ENCODE results near the gene DNER.

The DNER gene

DNA sequence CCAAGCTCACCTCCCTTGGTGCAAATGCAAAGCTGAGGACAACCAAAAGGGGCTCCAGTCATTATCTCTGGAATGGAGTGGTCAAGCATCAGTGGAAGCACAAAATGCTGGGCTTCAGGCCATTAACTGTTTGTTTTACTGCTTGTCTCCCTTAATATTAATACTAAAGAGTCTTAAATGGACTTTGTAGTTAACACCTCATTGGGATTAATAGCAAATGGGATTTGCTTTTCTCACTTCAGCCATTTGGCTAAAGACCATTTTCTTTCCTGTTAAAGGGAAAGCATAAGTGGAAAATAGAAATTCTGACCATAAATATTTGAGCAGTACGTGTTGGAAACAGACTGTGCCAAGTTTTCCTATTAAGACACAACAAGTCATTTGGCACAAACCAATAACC, 154.4 kb downstream of the DNER start:
- H3K27ac ChIP-seq (ENCODE audit: insufficient read depth, low read length, poor library complexity, severe bottlenecking), result no peak overlapping the region
- no peaks in the 10 kb centered on the region for H3K36me3 ChIP-seq (ENCODE audit: control insufficient read depth, insufficient read depth, low read length)
- no peaks in the 10 kb centered on the region for H3K27me3 ChIP-seq (replicated peaks; ENCODE audit: control insufficient read depth, insufficient read depth, low read length, poor library complexity, severe bottlenecking)
- no peak overlapping the region for H3K4me3 ChIP-seq (ENCODE audit: insufficient read depth, low read depth, low read length, poor library complexity, severe bottlenecking)
- H3K4me1 ChIP-seq (ENCODE audit: control insufficient read depth, insufficient read depth, low read length, poor library complexity, severe bottlenecking), result no peaks in the 10 kb centered on the region
- DNase-seq, result no peak
- H3K9me3 ChIP-seq (ENCODE audit: control insufficient read depth, low read length), result no peaks in the 10 kb centered on the region

DNA sequence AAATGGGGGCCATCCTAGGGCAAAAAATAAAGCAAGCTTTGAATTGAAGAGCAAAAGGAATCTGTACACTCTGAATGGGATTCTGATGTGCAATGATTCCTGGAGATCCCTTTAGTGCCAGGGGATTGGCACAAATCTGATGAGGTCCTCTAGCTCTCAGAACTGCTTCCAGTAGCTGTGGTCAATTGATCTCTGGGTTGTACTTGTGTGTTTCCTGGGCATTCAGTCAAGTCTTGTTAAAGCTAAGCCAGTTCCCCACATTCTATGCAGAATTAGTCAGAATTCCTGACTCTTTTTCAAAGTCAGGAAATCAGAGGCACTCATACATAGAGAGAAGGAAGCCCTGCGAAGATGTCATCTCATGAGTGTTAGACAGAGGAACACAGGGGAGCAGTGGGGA, 161.3 kb downstream of the DNER start:
- no peak overlapping the region for H3K4me3 ChIP-seq (ENCODE audit: insufficient read depth, low read depth, low read length, poor library complexity, severe bottlenecking)
- H3K36me3 ChIP-seq (ENCODE audit: control insufficient read depth, insufficient read depth, low read length), result no peaks in the 10 kb centered on the region
- no peak overlapping the region for H3K27ac ChIP-seq (ENCODE audit: insufficient read depth, low read length, poor library complexity, severe bottlenecking)
- no peaks in the 10 kb centered on the region for H3K27me3 ChIP-seq (replicated peaks; ENCODE audit: control insufficient read depth, insufficient read depth, low read length, poor library complexity, severe bottlenecking)
- H3K4me1 ChIP-seq (ENCODE audit: control insufficient read depth, insufficient read depth, low read length, poor library complexity, severe bottlenecking), result no peaks in the 10 kb centered on the region
- H3K9me3 ChIP-seq (ENCODE audit: control insufficient read depth, low read length), result no peaks in the 10 kb centered on the region
- no peak for DNase-seq

DNA sequence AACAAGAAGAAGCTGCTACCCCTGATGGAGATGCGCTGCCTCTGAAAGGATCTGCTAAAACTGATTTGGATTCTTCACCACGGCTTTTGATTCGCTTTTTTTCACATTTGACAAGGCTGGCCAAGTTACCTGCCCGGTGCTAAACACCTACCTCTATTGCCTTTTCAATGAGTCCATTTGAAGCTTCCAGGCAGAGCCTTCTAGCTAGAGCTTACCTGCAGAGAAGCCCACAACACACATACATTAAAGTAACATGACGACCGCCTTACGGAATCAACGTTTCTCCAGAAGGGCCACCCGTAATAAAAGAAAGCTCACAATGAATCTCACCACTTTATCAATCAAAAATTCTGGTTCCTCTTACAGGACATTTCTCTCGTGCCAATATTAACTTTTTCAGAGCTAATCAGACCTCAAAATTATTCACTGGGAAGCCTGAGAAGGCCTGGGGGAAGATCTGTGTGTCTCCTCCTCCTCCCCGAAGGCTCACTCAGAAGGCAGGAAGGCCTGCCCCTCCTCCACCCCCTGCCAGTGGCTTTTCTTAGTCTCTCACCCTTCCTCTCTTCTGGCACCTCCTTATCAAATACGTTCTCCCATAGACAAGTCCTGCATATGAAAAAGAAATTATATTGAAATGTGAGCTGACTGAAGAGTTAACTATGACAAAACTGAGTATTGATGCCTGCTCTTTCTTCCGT, 171.0 kb downstream of the DNER start:
- H3K36me3 ChIP-seq (ENCODE audit: control insufficient read depth, insufficient read depth, low read length), result no peaks in the 10 kb centered on the region
- DNase-seq, result no peak
- no peaks in the 10 kb centered on the region for H3K4me1 ChIP-seq (ENCODE audit: control insufficient read depth, insufficient read depth, low read length, poor library complexity, severe bottlenecking)
- H3K27me3 ChIP-seq (replicated peaks; ENCODE audit: control insufficient read depth, insufficient read depth, low read length, poor library complexity, severe bottlenecking), result no peaks in the 10 kb centered on the region
- no peak overlapping the region for H3K4me3 ChIP-seq (ENCODE audit: insufficient read depth, low read depth, low read length, poor library complexity, severe bottlenecking)
- no peaks in the 10 kb centered on the region for H3K9me3 ChIP-seq (ENCODE audit: control insufficient read depth, low read length)
- H3K27ac ChIP-seq (ENCODE audit: insufficient read depth, low read length, poor library complexity, severe bottlenecking), result no peak overlapping the region

DNA sequence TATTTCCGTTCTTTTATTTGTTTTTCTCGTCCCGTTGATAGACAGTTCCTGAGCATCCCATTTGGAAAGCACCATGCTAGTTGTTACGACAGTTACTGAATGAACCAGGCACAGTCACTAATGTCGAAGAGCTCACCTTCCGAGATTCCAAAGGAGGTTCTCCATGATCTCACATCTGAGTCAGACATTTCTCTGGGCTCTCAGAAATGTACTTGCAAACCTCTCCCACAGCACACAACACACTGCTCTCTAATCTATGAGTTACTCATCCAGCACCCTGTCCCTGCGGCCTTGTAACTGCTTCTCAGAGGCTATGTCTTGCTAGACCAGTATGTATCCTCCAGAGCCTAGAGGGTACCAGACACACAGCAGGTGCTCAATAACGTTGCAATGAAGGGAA, 174.7 kb downstream of the DNER start:
- Histone ChIP-seq H3K27ac (ENCODE audit: insufficient read depth, low read length, poor library complexity, severe bottlenecking) (no peak overlapping the region), H3K4me3 (ENCODE audit: insufficient read depth, low read depth, low read length, poor library complexity, severe bottlenecking) (no peak overlapping the region), H3K4me1 (ENCODE audit: control insufficient read depth, insufficient read depth, low read length, poor library complexity, severe bottlenecking) (no peaks in the 10 kb centered on the region), H3K36me3 (ENCODE audit: control insufficient read depth, insufficient read depth, low read length) (no peaks in the 10 kb centered on the region), H3K27me3 (replicated peaks; ENCODE audit: control insufficient read depth, insufficient read depth, low read length, poor library complexity, severe bottlenecking) (no peaks in the 10 kb centered on the region), H3K9me3 (ENCODE audit: control insufficient read depth, low read length) (no peaks in the 10 kb centered on the region)
- DNase-seq, result no peak

DNA sequence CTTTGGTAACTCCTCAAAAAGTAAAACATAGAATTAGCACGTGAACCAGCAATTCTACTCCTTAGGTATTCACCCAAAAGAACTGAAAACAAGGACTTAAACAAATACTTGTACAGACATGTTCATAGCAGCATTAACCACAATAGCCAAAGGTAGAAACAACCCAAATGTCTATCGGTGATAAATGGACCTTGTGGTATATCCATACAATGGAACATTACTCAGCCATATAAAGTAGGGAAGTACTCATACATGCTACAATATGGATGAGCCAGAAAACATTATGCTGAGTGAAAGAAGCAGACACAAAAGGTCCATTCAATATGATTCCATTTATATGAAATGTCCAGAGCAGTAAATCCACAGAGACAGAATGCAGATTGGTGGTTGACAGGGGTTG, 182.8 kb downstream of the DNER start:
- Histone ChIP-seq H3K9me3 (ENCODE audit: control insufficient read depth, low read length) (no peaks in the 10 kb centered on the region), H3K27ac (ENCODE audit: insufficient read depth, low read length, poor library complexity, severe bottlenecking) (no peak overlapping the region), H3K36me3 (ENCODE audit: control insufficient read depth, insufficient read depth, low read length) (no peaks in the 10 kb centered on the region), H3K4me3 (ENCODE audit: insufficient read depth, low read depth, low read length, poor library complexity, severe bottlenecking) (no peak overlapping the region), H3K4me1 (ENCODE audit: control insufficient read depth, insufficient read depth, low read length, poor library complexity, severe bottlenecking) (no peaks in the 10 kb centered on the region), H3K27me3 (replicated peaks; ENCODE audit: control insufficient read depth, insufficient read depth, low read length, poor library complexity, severe bottlenecking) (no peaks in the 10 kb centered on the region)
- no peak for DNase-seq

DNA sequence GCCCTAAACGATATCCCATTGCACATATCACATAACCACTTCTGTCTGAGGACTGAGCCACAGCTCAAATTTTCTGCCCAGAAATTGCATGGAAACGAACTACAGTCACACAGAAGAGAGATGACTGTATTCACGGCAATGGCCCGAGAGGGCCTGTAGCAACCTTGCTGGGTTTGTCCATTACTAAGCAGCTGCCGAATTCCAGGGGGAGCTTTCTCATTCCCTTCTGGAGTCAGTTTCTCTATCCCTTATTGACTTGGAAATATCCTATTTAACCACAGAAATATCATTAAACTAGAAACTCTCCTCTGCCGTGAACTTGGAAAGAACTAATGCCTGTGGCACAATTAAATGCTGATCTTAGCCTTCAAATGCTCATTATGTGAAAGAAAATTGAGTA, 183.9 kb downstream of the DNER start:
- no peaks in the 10 kb centered on the region for H3K36me3 ChIP-seq (ENCODE audit: control insufficient read depth, insufficient read depth, low read length)
- H3K4me3 ChIP-seq (ENCODE audit: insufficient read depth, low read depth, low read length, poor library complexity, severe bottlenecking), result no peak overlapping the region
- H3K9me3 ChIP-seq (ENCODE audit: control insufficient read depth, low read length), result no peaks in the 10 kb centered on the region
- no peaks in the 10 kb centered on the region for H3K4me1 ChIP-seq (ENCODE audit: control insufficient read depth, insufficient read depth, low read length, poor library complexity, severe bottlenecking)
- H3K27ac ChIP-seq (ENCODE audit: insufficient read depth, low read length, poor library complexity, severe bottlenecking), result no peak overlapping the region
- no peaks in the 10 kb centered on the region for H3K27me3 ChIP-seq (replicated peaks; ENCODE audit: control insufficient read depth, insufficient read depth, low read length, poor library complexity, severe bottlenecking)
- no peak for DNase-seq

DNA sequence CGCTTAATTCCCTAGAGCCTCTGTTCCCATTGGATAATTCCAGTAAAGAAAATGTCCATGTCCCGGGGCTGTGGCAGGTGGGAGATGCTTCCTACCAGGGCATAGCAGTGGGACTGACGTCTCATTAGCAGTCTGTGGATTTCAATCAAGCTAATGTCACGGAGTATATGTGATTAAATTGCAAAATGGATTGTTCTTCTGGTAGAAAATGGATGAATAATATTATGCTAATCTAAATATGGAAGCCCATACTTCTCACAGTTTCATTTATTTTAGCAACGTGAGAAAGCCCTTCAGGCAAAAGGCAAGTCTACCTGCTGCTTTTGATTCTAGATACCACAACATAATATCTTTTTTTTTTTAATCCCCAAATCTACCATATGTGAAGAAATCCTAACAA, 185.5 kb downstream of the DNER start:
- H3K9me3 ChIP-seq (ENCODE audit: control insufficient read depth, low read length), result no peaks in the 10 kb centered on the region
- H3K27me3 ChIP-seq (replicated peaks; ENCODE audit: control insufficient read depth, insufficient read depth, low read length, poor library complexity, severe bottlenecking), result no peaks in the 10 kb centered on the region
- DNase-seq, result no peak
- no peaks in the 10 kb centered on the region for H3K4me1 ChIP-seq (ENCODE audit: control insufficient read depth, insufficient read depth, low read length, poor library complexity, severe bottlenecking)
- no peak overlapping the region for H3K27ac ChIP-seq (ENCODE audit: insufficient read depth, low read length, poor library complexity, severe bottlenecking)
- H3K4me3 ChIP-seq (ENCODE audit: insufficient read depth, low read depth, low read length, poor library complexity, severe bottlenecking), result no peak overlapping the region
- no peaks in the 10 kb centered on the region for H3K36me3 ChIP-seq (ENCODE audit: control insufficient read depth, insufficient read depth, low read length)

DNA sequence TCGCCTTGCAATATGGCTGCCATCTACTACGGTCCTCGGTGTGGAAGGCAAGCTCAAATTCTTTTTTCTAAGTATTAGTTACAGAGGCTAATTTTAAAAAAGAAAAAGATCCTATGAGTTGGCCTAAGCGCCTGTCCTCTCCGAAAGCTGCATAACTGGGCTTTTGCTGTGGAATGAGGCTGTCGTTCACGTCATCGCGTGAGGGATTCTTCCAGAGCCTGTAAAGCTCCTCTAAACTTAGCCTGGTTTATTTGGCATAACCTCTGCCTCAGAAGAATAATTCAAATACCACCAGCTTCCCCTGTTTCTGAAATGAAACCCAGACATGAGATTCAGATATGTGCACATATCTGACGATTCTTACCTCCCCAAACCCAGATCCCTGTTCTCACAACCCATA, 187.4 kb downstream of the DNER start:
- Histone ChIP-seq H3K36me3 (ENCODE audit: control insufficient read depth, insufficient read depth, low read length) (no peaks in the 10 kb centered on the region), H3K27me3 (replicated peaks; ENCODE audit: control insufficient read depth, insufficient read depth, low read length, poor library complexity, severe bottlenecking) (no peaks in the 10 kb centered on the region)

DNA sequence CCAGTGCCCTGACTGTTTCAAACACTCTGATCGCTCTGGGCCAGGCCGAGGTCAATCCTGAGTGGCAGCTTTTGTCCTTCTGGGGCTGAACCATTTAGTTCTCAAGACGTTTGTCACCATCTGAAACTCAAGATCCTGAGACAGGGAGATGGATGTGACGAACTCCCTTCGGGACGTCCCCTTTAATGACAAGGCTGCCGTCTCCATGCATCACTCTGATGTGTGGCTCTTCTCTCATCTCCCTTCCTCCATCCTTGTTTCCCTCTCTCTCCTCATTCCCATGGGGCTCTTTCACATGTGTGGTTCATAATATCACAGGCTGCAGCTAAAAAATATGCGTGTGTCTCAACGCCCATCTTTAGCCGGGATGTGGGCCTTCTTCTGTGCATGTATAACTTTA, 189.6 kb downstream of the DNER start:
- Histone ChIP-seq H3K9me3 (ENCODE audit: control insufficient read depth, low read length) (no peaks in the 10 kb centered on the region), H3K36me3 (ENCODE audit: control insufficient read depth, insufficient read depth, low read length) (no peaks in the 10 kb centered on the region), H3K27ac (ENCODE audit: insufficient read depth, low read length, poor library complexity, severe bottlenecking) (no peak overlapping the region), H3K4me3 (ENCODE audit: insufficient read depth, low read depth, low read length, poor library complexity, severe bottlenecking) (no peak overlapping the region), H3K4me1 (ENCODE audit: control insufficient read depth, insufficient read depth, low read length, poor library complexity, severe bottlenecking) (no peaks in the 10 kb centered on the region), H3K27me3 (replicated peaks; ENCODE audit: control insufficient read depth, insufficient read depth, low read length, poor library complexity, severe bottlenecking) (no peaks in the 10 kb centered on the region)
- no peak for DNase-seq

More for the DNA sequence above, 187.4 kb downstream of the DNER start:
- Histone ChIP-seq H3K4me1 (ENCODE audit: control insufficient read depth, insufficient read depth, low read length, poor library complexity, severe bottlenecking) (no peaks in the 10 kb centered on the region), H3K4me3 (ENCODE audit: insufficient read depth, low read depth, low read length, poor library complexity, severe bottlenecking) (no peak overlapping the region), H3K27ac (ENCODE audit: insufficient read depth, low read length, poor library complexity, severe bottlenecking) (no peak overlapping the region), H3K9me3 (ENCODE audit: control insufficient read depth, low read length) (no peaks in the 10 kb centered on the region)
- DNase-seq, result no peak

DNA sequence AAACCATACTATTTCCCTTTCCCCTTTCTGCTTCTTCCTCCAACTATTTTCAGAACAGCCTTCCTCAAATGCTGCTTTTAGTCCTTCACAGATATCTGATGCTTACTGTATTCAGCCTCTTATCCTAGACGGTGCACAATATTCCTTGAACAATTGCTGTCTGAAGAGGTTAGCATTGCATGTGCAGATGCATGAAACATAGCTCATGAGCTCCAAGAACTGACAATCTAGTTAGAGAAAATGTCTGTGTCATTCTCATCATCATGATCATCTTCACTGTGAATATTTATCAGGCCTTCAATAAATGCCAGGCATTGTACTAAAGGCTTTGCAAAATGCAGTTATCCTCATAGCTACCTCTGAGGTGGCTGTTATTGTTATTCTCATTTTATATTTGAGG, 190.7 kb downstream of the DNER start:
- H3K4me3 ChIP-seq (ENCODE audit: insufficient read depth, low read depth, low read length, poor library complexity, severe bottlenecking), result no peak overlapping the region
- H3K27ac ChIP-seq (ENCODE audit: insufficient read depth, low read length, poor library complexity, severe bottlenecking), result no peak overlapping the region
- no peaks in the 10 kb centered on the region for H3K27me3 ChIP-seq (replicated peaks; ENCODE audit: control insufficient read depth, insufficient read depth, low read length, poor library complexity, severe bottlenecking)
- no peaks in the 10 kb centered on the region for H3K4me1 ChIP-seq (ENCODE audit: control insufficient read depth, insufficient read depth, low read length, poor library complexity, severe bottlenecking)
- no peaks in the 10 kb centered on the region for H3K36me3 ChIP-seq (ENCODE audit: control insufficient read depth, insufficient read depth, low read length)
- no peaks in the 10 kb centered on the region for H3K9me3 ChIP-seq (ENCODE audit: control insufficient read depth, low read length)
- DNase-seq, result no peak
